Activated naive CD4-positive, alpha-beta T cell treated with anti-CD3 and anti-CD28 coated beads, Interleukin-2, amount 50 U/mL, for 72 hours (primary cell): Measurements from ENCODE around the gene SLC25A38. TPM values are rescaled to one million over a fixed set of nuclear protein-coding genes. Genes with fewer than 3 reads are reported as not detected.
"Not testable (repeated sequence)": the region's sequence is repeated elsewhere in the genome, so short reads cannot be mapped to it uniquely, and the experiment has no call there.

Experiments used
- ATAC-seq, 2 donors: fragments of 150-1000 bp; cut with Tn5 transposase; 2 replicates each; pipeline ENCODE4 v1.10.0; 2021; ENCODE audit warnings: mild to moderate bottlenecking in 2 of 2, moderate library complexity in 2 of 2
- DNase-seq, 2 donors: peaks; one replicate each; pipeline ENCODE4 v3.0.0; 2021 to 2022; ENCODE audit warnings: low spot score in 2 of 2
- H3K27ac Mint-ChIP-seq, 2 donors: one replicate each; pipeline ENCODE4 v1.8.0; 2022; ENCODE audit warnings: mild to moderate bottlenecking in 2 of 2, mixed read lengths in 2 of 2
- H3K36me3 Mint-ChIP-seq, 2 donors: one replicate each; pipeline ENCODE4 v1.8.0; 2022; ENCODE audit warnings: mixed read lengths in 2 of 2
- H3K9me3 Mint-ChIP-seq, 2 donors: one replicate each; pipeline ENCODE4 v1.8.0; 2022; ENCODE audit warnings: mixed read lengths in 2 of 2
- total RNA-seq, 2 donors: library from RNA; stranded (reverse); gene quantifications; one replicate each; pipeline ENCODE4 v1.2.3, GENCODE V29; 2022

SLC25A38 gene
- total RNA-seq, 2 donors from 2014 or later, result 21.2 to 25.3 TPM

- H3K9me3 Mint-ChIP-seq, result peaks cover 4 to 13% of the 10 kb centered on the region in 2 donors
- ATAC-seq (peak; percentile 84 to 94), DNase-seq (peak; percentile 31 to 63)
- peak overlapping the region; percentile 56 to 79 for H3K27ac Mint-ChIP-seq
- peaks cover 0 to 5% of the 10 kb centered on the region in 2 donors for H3K36me3 Mint-ChIP-seq
Measured at GRCh38 chr3:39361252-39361927, 21.8 kb upstream of the SLC25A38 start.

GRCh38 chr3:39362192-39362591 lies 21.0 kb upstream of the SLC25A38 start:
- DNase-seq (no peak), ATAC-seq (no peak)
- Mint-ChIP-seq H3K27ac (no peak overlapping the region), H3K36me3 (peaks cover 0 to 5% of the 10 kb centered on the region in 2 donors), H3K9me3 (peaks cover 4 to 13% of the 10 kb centered on the region in 2 donors)

GRCh38 chr3:39362812-39363211 lies 20.4 kb upstream of the SLC25A38 start:
- H3K27ac Mint-ChIP-seq, result no peak overlapping the region
- DNase-seq (no peak), ATAC-seq (peak in 1 of 2 donors; percentile 32)
- H3K9me3 Mint-ChIP-seq, result peaks cover 4 to 13% of the 10 kb centered on the region in 2 donors
- peaks cover 0 to 5% of the 10 kb centered on the region in 2 donors for H3K36me3 Mint-ChIP-seq

- H3K36me3 Mint-ChIP-seq, DNase-seq, ATAC-seq, H3K27ac Mint-ChIP-seq: not testable (repeated sequence)
- peaks cover 10 to 22% of the 10 kb centered on the region in 2 donors for H3K9me3 Mint-ChIP-seq
Measured at GRCh38 chr3:39370450-39370849, 12.7 kb upstream of the SLC25A38 start.

- ATAC-seq, result no peak
- no peak for DNase-seq
- peaks cover 10 to 17% of the 10 kb centered on the region in 2 donors for H3K9me3 Mint-ChIP-seq
- peaks cover 8 to 9% of the 10 kb centered on the region in 2 donors for H3K36me3 Mint-ChIP-seq
- H3K27ac Mint-ChIP-seq, result no peak overlapping the region
Measured at GRCh38 chr3:39372833-39373232, 10.3 kb upstream of the SLC25A38 start.

- DNase-seq (no peak), ATAC-seq (no peak)
- Mint-ChIP-seq H3K36me3 (no peaks in the 10 kb centered on the region), H3K27ac (no peak overlapping the region), H3K9me3 (no peaks in the 10 kb centered on the region)
Measured at GRCh38 chr3:39376959-39377634, 6.1 kb upstream of the SLC25A38 start.

GRCh38 chr3:39378088-39378487 lies 5.1 kb upstream of the SLC25A38 start:
- H3K27ac Mint-ChIP-seq, result no peak overlapping the region
- H3K9me3 Mint-ChIP-seq, result no peaks in the 10 kb centered on the region
- ATAC-seq (peak; percentile 74 to 82), DNase-seq (peak in 1 of 2 donors; percentile 59)
- H3K36me3 Mint-ChIP-seq, result no peaks in the 10 kb centered on the region

GRCh38 chr3:39378957-39379777 lies 4.0 kb upstream of the SLC25A38 start:
- Mint-ChIP-seq H3K36me3 (peaks cover 6 to 8% of the 10 kb centered on the region in 2 donors), H3K27ac (no peak overlapping the region), H3K9me3 (no peaks in the 10 kb centered on the region)
- ATAC-seq (no peak), DNase-seq (no peak)

- Mint-ChIP-seq H3K27ac (no peak overlapping the region), H3K9me3 (no peaks in the 10 kb centered on the region), H3K36me3 (peaks cover 6 to 8% of the 10 kb centered on the region in 2 donors)
- ATAC-seq, result no peak
- no peak for DNase-seq
Measured at GRCh38 chr3:39379778-39380155, 3.4 kb upstream of the SLC25A38 start.

GRCh38 chr3:39381432-39381831 lies 1.7 kb upstream of the SLC25A38 start:
- no peak for ATAC-seq
- H3K36me3 Mint-ChIP-seq, result peaks cover 15% of the 10 kb centered on the region in 2 donors
- DNase-seq, result no peak
- no peaks in the 10 kb centered on the region for H3K9me3 Mint-ChIP-seq
- no peak overlapping the region for H3K27ac Mint-ChIP-seq

- Mint-ChIP-seq H3K9me3 (no peaks in the 10 kb centered on the region), H3K36me3 (peaks cover 15% of the 10 kb centered on the region in 2 donors), H3K27ac (peak overlapping the region; percentile 93 to 99)
- ATAC-seq (peak; percentile 89 to 91), DNase-seq (peak; percentile 94 to 97)
Measured at GRCh38 chr3:39383881-39384664, 903 bp downstream of the SLC25A38 start.

GRCh38 chr3:39384665-39385000 lies 1.5 kb downstream of the SLC25A38 start:
- no peak for ATAC-seq
- H3K36me3 Mint-ChIP-seq, result peaks cover 15% of the 10 kb centered on the region in 2 donors
- H3K9me3 Mint-ChIP-seq, result no peaks in the 10 kb centered on the region
- DNase-seq, result no peak
- H3K27ac Mint-ChIP-seq, result peak overlapping the region in 1 of 2 donors; percentile 77

- peaks cover 15% of the 10 kb centered on the region in 2 donors for H3K36me3 Mint-ChIP-seq
- no peaks in the 10 kb centered on the region for H3K9me3 Mint-ChIP-seq
- H3K27ac Mint-ChIP-seq, result peak overlapping the region; percentile 5 to 31
- ATAC-seq (no peak), DNase-seq (no peak)
Measured at GRCh38 chr3:39385456-39386090, 2.4 kb downstream of the SLC25A38 start.

GRCh38 chr3:39386318-39386717 lies 3.1 kb downstream of the SLC25A38 start:
- ATAC-seq (no peak), DNase-seq (no peak)
- Mint-ChIP-seq H3K9me3 (no peaks in the 10 kb centered on the region), H3K36me3 (peaks cover 17 to 19% of the 10 kb centered on the region in 2 donors), H3K27ac (peak overlapping the region in 1 of 2 donors; percentile 5)

- no peaks in the 10 kb centered on the region for H3K9me3 Mint-ChIP-seq
- no peak for ATAC-seq
- peaks cover 22 to 23% of the 10 kb centered on the region in 2 donors for H3K36me3 Mint-ChIP-seq
- H3K27ac Mint-ChIP-seq, result peak overlapping the region; percentile 5 to 65
- DNase-seq, result no peak
Measured at GRCh38 chr3:39387411-39387975, 4.3 kb downstream of the SLC25A38 start.

- ATAC-seq (no peak), DNase-seq (no peak)
- peaks cover 22 to 25% of the 10 kb centered on the region in 2 donors for H3K36me3 Mint-ChIP-seq
- no peaks in the 10 kb centered on the region for H3K9me3 Mint-ChIP-seq
- peak overlapping the region; percentile 5 to 6 for H3K27ac Mint-ChIP-seq
Measured at GRCh38 chr3:39388153-39388552, 5.0 kb downstream of the SLC25A38 start.
